Thyroid gland (tissue), 4 donors: ENCODE data around the gene CLMP. TPM values are rescaled to one million over a fixed set of nuclear protein-coding genes. Genes with fewer than 3 reads are reported as not detected.

Experiments
- DNase-seq, 2 donors: peaks; one replicate each; pipeline ENCODE4 v3.0.0-alpha.2; 2019
- H3K27ac ChIP-seq, 3 donors: fragments of 200-600 bp; sonication (generic); 1 replicate in 2 of 3; 2 replicates in 1 of 3; pipeline ENCODE4 v1.5.1; 2016 to 2019; ENCODE audit warnings: mild to moderate bottlenecking in 1 of 3, moderate library complexity in 1 of 3
- H3K27me3 ChIP-seq: fragments of 200-600 bp; sonication (generic); one replicate; pipeline ENCODE4 v1.5.1; 2019
- H3K36me3 ChIP-seq, 2 donors: fragments of 200-600 bp; sonication (generic); one replicate each; pipeline ENCODE4 v1.5.1; 2016 to 2019
- H3K4me1 ChIP-seq, 2 donors: fragments of 200-600 bp; sonication (generic); one replicate each; pipeline ENCODE4 v1.5.1; 2017 to 2019
- H3K4me3 ChIP-seq, 3 donors: fragments of 200-600 bp; sonication (generic); replicated peaks in 1 of 3; 1 replicate in 2 of 3; 2 replicates in 1 of 3; pipeline ENCODE4 v1.5.1; 2016; ENCODE audit warnings: mild to moderate bottlenecking in 1 of 3
- H3K9me3 ChIP-seq: fragments of 200-600 bp; sonication (generic); one replicate; pipeline ENCODE4 v1.5.1; 2017
- POLR2A ChIP-seq, 2 donors: fragments of 450-650 bp; IDR thresholded peaks; one replicate each; pipeline ENCODE4 v1.6.1; 2017; ENCODE audit warnings: antibody characterized with exemption in 2 of 2, mild to moderate bottlenecking in 2 of 2, moderate library complexity in 1 of 2
- WGBS, 2 donors: methylation state at CpG; one replicate each; pipeline ENCODE4 v1.1.5; 2017; 5-methylcytosine and 5-hydroxymethylcytosine counted together
- intact Hi-C: fragments of 100-400 bp; cut with DNase I; formaldehyde crosslinking; loops from one replicate; pipeline ENCODE4 v1.15.1; 2023
- total RNA-seq, 4 donors: library from RNA; depleted of rRNA; stranded (reverse); fragments of >200 nt; gene quantifications; one replicate each; pipeline ENCODE4 v1.2.3, GENCODE V29; 2016
- TF ChIP-seq, protein P1 (sequence below), 6 experiments: fragments of 200-600 bp in 3 of 6; fragments of 450-650 bp in 3 of 6; sonication (generic) in 3 of 6; IDR thresholded peaks; one replicate each; pipeline ENCODE4 v1.5.1; 2016 to 2019; ENCODE audit warnings: antibody characterized with exemption in 6 of 6, mild to moderate bottlenecking in 2 of 6, inconsistent platforms in 1 of 6, moderate library complexity in 1 of 6

The CLMP gene
- total RNA-seq, 4 donors from 2014 or later = 4.9 to 13.2 (median 9.3) TPM

DNA sequence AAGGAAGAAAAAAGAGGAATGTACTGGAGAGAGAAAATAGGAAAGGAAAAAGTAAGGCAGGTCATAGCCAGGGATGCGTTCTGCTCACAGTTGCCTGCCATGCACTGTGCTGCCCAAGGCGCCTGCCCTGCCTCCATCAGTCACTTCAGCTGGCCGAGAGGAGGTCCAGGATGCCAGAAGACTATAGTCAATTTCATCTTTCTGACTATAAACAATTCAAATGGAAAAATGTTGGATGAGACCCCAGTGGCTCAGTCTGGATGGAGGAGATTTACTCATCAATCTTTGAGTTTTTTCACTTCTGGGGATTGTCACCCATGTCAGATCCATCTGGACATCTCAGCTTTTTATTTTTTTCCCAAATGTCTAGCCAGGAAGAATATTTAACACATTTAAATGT lies 36.7 kb upstream of the CLMP start:
- H3K4me3 ChIP-seq = no peak overlapping the region
- no peaks in the 10 kb centered on the region for H3K27me3 ChIP-seq
- TF ChIP-seq, protein P1, sequence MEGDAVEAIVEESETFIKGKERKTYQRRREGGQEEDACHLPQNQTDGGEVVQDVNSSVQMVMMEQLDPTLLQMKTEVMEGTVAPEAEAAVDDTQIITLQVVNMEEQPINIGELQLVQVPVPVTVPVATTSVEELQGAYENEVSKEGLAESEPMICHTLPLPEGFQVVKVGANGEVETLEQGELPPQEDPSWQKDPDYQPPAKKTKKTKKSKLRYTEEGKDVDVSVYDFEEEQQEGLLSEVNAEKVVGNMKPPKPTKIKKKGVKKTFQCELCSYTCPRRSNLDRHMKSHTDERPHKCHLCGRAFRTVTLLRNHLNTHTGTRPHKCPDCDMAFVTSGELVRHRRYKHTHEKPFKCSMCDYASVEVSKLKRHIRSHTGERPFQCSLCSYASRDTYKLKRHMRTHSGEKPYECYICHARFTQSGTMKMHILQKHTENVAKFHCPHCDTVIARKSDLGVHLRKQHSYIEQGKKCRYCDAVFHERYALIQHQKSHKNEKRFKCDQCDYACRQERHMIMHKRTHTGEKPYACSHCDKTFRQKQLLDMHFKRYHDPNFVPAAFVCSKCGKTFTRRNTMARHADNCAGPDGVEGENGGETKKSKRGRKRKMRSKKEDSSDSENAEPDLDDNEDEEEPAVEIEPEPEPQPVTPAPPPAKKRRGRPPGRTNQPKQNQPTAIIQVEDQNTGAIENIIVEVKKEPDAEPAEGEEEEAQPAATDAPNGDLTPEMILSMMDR (IDR thresholded peaks at IDR 0.05) = no peak
- H3K4me1 ChIP-seq = peaks cover 7 to 8% of the 10 kb centered on the region in 2 donors
- no peak overlapping the region for H3K27ac ChIP-seq
- DNase-seq = no peak
- H3K9me3 ChIP-seq = no peaks in the 10 kb centered on the region
- intact Hi-C loops = no loop called here
- 75 to 91% methylated on average over 3 of the region's 3 CpGs for WGBS, 2 donors
- H3K36me3 ChIP-seq = no peaks in the 10 kb centered on the region

DNA sequence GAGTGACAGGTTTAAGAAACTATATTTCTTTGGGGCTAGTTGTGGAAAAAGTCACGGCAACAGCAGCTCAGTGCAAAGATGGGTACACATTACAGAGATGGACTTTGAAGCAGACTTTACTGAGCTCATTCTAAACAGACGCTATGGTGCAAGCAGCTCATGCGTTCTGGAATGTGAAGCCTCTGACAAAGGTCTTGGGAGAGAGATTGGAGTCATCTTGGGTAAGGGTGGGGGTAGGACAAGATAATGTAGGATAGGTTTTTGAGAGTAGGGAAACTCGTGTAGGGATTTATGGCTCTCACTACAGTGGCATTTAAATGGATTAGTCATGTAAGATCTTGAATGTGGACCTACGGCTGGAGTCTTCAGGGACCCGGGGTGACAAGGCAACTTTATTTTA lies 36.2 kb upstream of the CLMP start:
- intact Hi-C loops = no loop called here
- Histone ChIP-seq H3K27me3 (no peaks in the 10 kb centered on the region), H3K4me3 (no peak overlapping the region), H3K27ac (no peak overlapping the region), H3K36me3 (no peaks in the 10 kb centered on the region), H3K4me1 (peaks cover 7 to 8% of the 10 kb centered on the region in 2 donors), H3K9me3 (no peaks in the 10 kb centered on the region)
- TF ChIP-seq, protein P1 (IDR thresholded peaks at IDR 0.05) = no peak
- no peak for TF ChIP-seq POLR2A (IDR thresholded peaks at IDR 0.05)
- WGBS, 2 donors = 74 to 75% methylated on average over 6 of the region's 6 CpGs
- DNase-seq = no peak

DNA sequence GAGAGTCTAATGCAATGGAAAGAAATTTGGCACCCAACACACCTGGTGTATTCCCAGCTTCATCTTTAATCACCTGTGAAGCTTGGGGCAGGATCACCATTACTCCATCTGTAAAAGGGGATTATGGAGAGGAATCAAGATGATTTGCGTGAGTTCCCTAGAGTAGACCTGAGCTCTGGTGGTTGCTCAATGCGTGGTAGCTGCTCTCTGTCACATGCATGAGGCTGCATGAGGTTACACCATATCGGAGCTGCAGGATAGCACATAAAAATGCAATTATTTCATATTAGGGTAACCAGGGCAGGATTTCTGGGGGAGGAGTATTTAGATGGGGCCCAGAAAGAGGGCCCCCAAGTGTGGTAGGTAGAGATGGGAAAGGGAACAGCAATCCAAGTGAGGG lies 35.3 kb upstream of the CLMP start:
- no peaks in the 10 kb centered on the region for H3K27me3 ChIP-seq
- intact Hi-C loops = no loop called here
- WGBS, 2 donors = 90 to 97% methylated on average over 3 of the region's 3 CpGs
- no peak overlapping the region for H3K27ac ChIP-seq
- no peak for DNase-seq
- no peaks in the 10 kb centered on the region for H3K9me3 ChIP-seq
- H3K4me3 ChIP-seq = no peak overlapping the region
- peaks cover under 1 to 5% of the 10 kb centered on the region in 2 donors for H3K4me1 ChIP-seq
- TF ChIP-seq, protein P1 (IDR thresholded peaks at IDR 0.05) = no peak
- no peak for TF ChIP-seq POLR2A (IDR thresholded peaks at IDR 0.05)
- no peaks in the 10 kb centered on the region for H3K36me3 ChIP-seq

GRCh38 chr11:123228496-123229163 lies 33.6 kb upstream of the CLMP start:
- Histone ChIP-seq H3K27me3 (no peaks in the 10 kb centered on the region), H3K36me3 (no peaks in the 10 kb centered on the region), H3K4me3 (no peak overlapping the region), H3K27ac (no peak overlapping the region), H3K4me1 (no peaks in the 10 kb centered on the region), H3K9me3 (no peaks in the 10 kb centered on the region)
- WGBS, 2 donors = 78 to 89% methylated on average over 8 of the region's 8 CpGs
- TF ChIP-seq, protein P1 (IDR thresholded peaks at IDR 0.05) = no peak
- no peak for TF ChIP-seq POLR2A (IDR thresholded peaks at IDR 0.05)
- no peak for DNase-seq
- intact Hi-C loops = no loop called here

DNA sequence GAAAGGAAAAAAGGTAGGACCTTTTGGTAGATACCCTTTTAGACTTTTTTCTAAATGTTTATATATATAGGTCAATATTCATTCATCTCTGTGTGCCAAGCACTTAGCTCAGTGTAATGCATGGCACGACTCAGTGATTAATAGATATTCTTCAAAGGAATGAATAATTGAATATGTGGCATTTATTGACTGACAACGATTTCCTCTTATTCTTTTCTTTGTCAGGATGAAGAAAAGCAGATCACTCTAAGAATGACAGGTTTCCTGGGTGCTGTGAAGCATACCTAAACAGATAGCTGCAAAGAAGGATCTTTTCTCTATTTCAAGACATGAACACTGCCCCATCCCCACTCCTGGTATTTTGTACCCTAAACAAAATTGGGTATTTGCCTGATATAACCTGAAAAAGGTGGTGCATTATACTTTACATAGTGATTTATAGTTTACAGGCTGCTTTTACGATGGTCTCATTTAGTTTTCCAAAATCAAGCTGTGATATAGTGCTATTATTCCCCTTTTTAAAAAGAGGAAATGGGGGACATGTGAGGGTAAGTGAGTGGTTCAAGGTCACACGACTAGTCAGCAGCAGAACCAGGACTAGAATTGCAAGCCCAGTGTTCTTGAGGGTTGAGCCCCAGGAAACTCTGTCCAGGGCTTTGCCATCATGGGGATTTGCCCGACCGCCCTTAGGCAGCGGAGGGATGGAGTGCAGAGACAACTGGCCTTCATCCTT lies 32.9 kb upstream of the CLMP start:
- 85 to 90% methylated on average over 7 of the region's 7 CpGs for WGBS, 2 donors
- no peak overlapping the region for H3K4me3 ChIP-seq
- no peaks in the 10 kb centered on the region for H3K27me3 ChIP-seq
- no peak for DNase-seq
- no peaks in the 10 kb centered on the region for H3K36me3 ChIP-seq
- intact Hi-C loops = no loop called here
- H3K4me1 ChIP-seq = no peaks in the 10 kb centered on the region
- no peak overlapping the region for H3K27ac ChIP-seq
- no peak for TF ChIP-seq POLR2A (IDR thresholded peaks at IDR 0.05)
- TF ChIP-seq, protein P1 (IDR thresholded peaks at IDR 0.05) = no peak
- no peaks in the 10 kb centered on the region for H3K9me3 ChIP-seq
